ENCODE measurements around the gene HIF3A.

GRCh38 chr19:46344363-46344762 is 47.5 kb downstream of the HIF3A start:
- TF ChIP-seq POLR2A (IDR thresholded peaks at IDR 0.05; ENCODE audit: low read depth) (no peak), POLR2AphosphoS5 (IDR thresholded peaks at IDR 0.05) (no peak), EP300 (IDR thresholded peaks at IDR 0.05) (no peak)
